GM12878 (cell line): ENCODE data around the gene SMARCA4. TPM values are rescaled to one million over a fixed set of nuclear protein-coding genes. Genes with fewer than 3 reads are reported as not detected.

ENCODE experiments used
- ATAC-seq: fragments of 200-7000 bp; cut with Tn5 transposase; 3 replicates; pipeline ENCODE4 v1.9.1; 2020; ENCODE audit warnings: mild to moderate bottlenecking, moderate library complexity
- BruUV-seq: library from RNA; stranded (reverse); fragments of 400-500 nt; replicated peaks from 2 replicates; lab custom pipeline; 2021; lab: Mats Ljungman, UMichigan
- CTCF ChIA-PET: fragments of 300-600 bp; sonication (Branson Sonifier 250); formaldehyde crosslinking; extraction: SDS; loops from one replicate; lab custom pipeline; 2021; ENCODE audit warnings: inconsistent platforms; lab: Yijun Ruan, JAX
- POLR2A ChIA-PET: fragments of 350-600 bp; formaldehyde crosslinking; extraction: SDS; loops from one replicate; lab custom pipeline; 2021; ENCODE audit warnings: inconsistent platforms; lab: Charles Lee
- RAD21 ChIA-PET: fragments of 300-600 bp; sonication (Branson Sonifier 250); formaldehyde crosslinking; loops from one replicate; lab custom pipeline; 2023; ENCODE audit warnings: antibody characterized with exemption; ENCODE audit not compliant: unreplicated experiment; lab: Charles Lee
- SMC1A ChIA-PET: fragments of 300-600 bp; sonication (Branson Sonifier 250); formaldehyde crosslinking; loops from one replicate; lab custom pipeline; 2023; ENCODE audit not compliant: unreplicated experiment, uncharacterized antibody; lab: Charles Lee
- DNase-seq: peaks from one replicate; pipeline ENCODE4 v3.0.0-alpha.2; 2011; ENCODE audit warnings: low read depth, low spot score
- FAIRE-seq: peaks from 3 replicates; lab custom pipeline; 2011; peaks lifted over from hg19 to GRCh38; lab: Jason Lieb, UNC
- H2AFZ ChIP-seq: 2 replicates; pipeline ENCODE4 v1.6.0; 2011; ENCODE audit warnings: low read depth, low read length, control low read depth; ENCODE audit not compliant: control insufficient read depth
- H3K27ac ChIP-seq: 2 replicates; pipeline ENCODE4 v1.5.1; 2011; ENCODE audit warnings: control low read depth; ENCODE audit not compliant: control insufficient read depth, insufficient read depth
- H3K27me3 ChIP-seq, 2 experiments: replicated peaks in 1 of 2; 2 replicates each; pipeline versions ENCODE4 v1.6.0 to v1.6.1; 2011; ENCODE audit warnings: low read length in 1 of 2; ENCODE audit not compliant: control insufficient read depth in 2 of 2, insufficient read depth in 2 of 2
- H3K36me3 ChIP-seq, 2 experiments: 2 replicates each; pipeline ENCODE4 v1.5.1; 2011; ENCODE audit warnings: low read length in 1 of 2; ENCODE audit not compliant: control insufficient read depth in 2 of 2, insufficient read depth in 2 of 2
- H3K4me1 ChIP-seq: 2 replicates; pipeline ENCODE4 v1.6.1; 2011; ENCODE audit warnings: mild to moderate bottlenecking, low read length, moderate library complexity, mixed read lengths; ENCODE audit not compliant: control insufficient read depth, insufficient read depth
- H3K4me2 ChIP-seq: 2 replicates; pipeline ENCODE4 v1.6.0; 2011; ENCODE audit warnings: control low read depth; ENCODE audit not compliant: control insufficient read depth, insufficient read depth
- H3K4me3 ChIP-seq: fragments of 200-600 bp; sonication (generic); 2 replicates; pipeline ENCODE4 v1.5.1; 2016
- H3K79me2 ChIP-seq: 2 replicates; pipeline ENCODE4 v1.6.0; 2011; ENCODE audit warnings: low read length; ENCODE audit not compliant: control insufficient read depth, insufficient read depth
- H3K9ac ChIP-seq: 2 replicates; pipeline ENCODE4 v1.8.0; 2011; ENCODE audit warnings: low read length, control low read depth, mixed read lengths; ENCODE audit not compliant: control insufficient read depth, insufficient read depth
- H3K9me3 ChIP-seq: replicated peaks from 3 replicates; pipeline ENCODE4 v1.5.1; 2011; ENCODE audit warnings: mild to moderate bottlenecking, low read length; ENCODE audit not compliant: control insufficient read depth, insufficient read depth
- H4K20me1 ChIP-seq: 2 replicates; pipeline ENCODE4 v1.6.0; 2011; ENCODE audit not compliant: control insufficient read depth, insufficient read depth
- ASH2L ChIP-seq: fragments of 300-600, 200-600 bp; sonication (generic); IDR thresholded peaks from 2 replicates; pipeline ENCODE4 v1.6.1; 2017; ENCODE audit warnings: low read depth, mild to moderate bottlenecking, borderline replicate concordance
- ATF3 ChIP-seq: IDR thresholded peaks from 2 replicates; pipeline ENCODE4 v1.6.1; 2011; ENCODE audit warnings: low read depth, mild to moderate bottlenecking, low read length, moderate library complexity, borderline replicate concordance; ENCODE audit errors: extremely low read depth
- BCL11A ChIP-seq: IDR thresholded peaks from 2 replicates; pipeline ENCODE4 v1.6.1; 2011; ENCODE audit warnings: low read depth, low read length
- CREM ChIP-seq: IDR thresholded peaks from 2 replicates; pipeline ENCODE4 v1.6.1; 2014; ENCODE audit warnings: antibody characterized with exemption, low read depth
- FOXM1 ChIP-seq: IDR thresholded peaks from 2 replicates; pipeline ENCODE4 v1.6.1; 2012; ENCODE audit warnings: low read depth, mild to moderate bottlenecking, inconsistent platforms, low read length, moderate library complexity
- POLR2AphosphoS2 ChIP-seq: IDR thresholded peaks from 2 replicates; pipeline ENCODE4 v1.6.1; 2011; ENCODE audit warnings: low read depth, mild to moderate bottlenecking, low read length, improper control_type of control experiment, moderate library complexity
- POLR2AphosphoS5 ChIP-seq: IDR thresholded peaks from 2 replicates; pipeline ENCODE4 v1.6.1; 2011; ENCODE audit warnings: mild to moderate bottlenecking, low read length, inconsistent platforms
- SREBF2 ChIP-seq: IDR thresholded peaks from 2 replicates; pipeline ENCODE4 v1.6.1; 2012; ENCODE audit warnings: mild to moderate bottlenecking, low read length
- TCF12 ChIP-seq: IDR thresholded peaks from 2 replicates; pipeline ENCODE4 v1.6.1; 2011; ENCODE audit warnings: low read depth, mild to moderate bottlenecking, low read length
- WRNIP1 ChIP-seq: IDR thresholded peaks from 2 replicates; pipeline ENCODE4 v1.6.1; 2011; ENCODE audit warnings: low read depth, low read length, improper control_type of control experiment, borderline replicate concordance
- ZBTB4 ChIP-seq: fragments of 450-650 bp; formaldehyde crosslinking; IDR thresholded peaks from 2 replicates; pipeline ENCODE4 v1.4.0; 2022; ENCODE audit warnings: mild to moderate bottlenecking, moderate library complexity
- WGBS: methylation state at CpG from one replicate; pipeline ENCODE4 v1.1.6; 2016; ENCODE audit warnings: low lambda C conversion rate; ENCODE audit not compliant: insufficient replicate concordance, insufficient coverage; ENCODE audit errors: missing lambda C conversion rate; 5-methylcytosine and 5-hydroxymethylcytosine counted together
- in situ Hi-C: fragments of 300-500 bp; cut with MboI; formaldehyde crosslinking; loops from 9 replicates; pipeline ENCODE4 v1.14.3; 2018; ENCODE audit warnings: mixed read lengths
- intact Hi-C: fragments of 100-400 bp; cut with micrococcal nuclease; formaldehyde crosslinking; loops from one replicate; pipeline ENCODE4 v1.14.2; 2022; ENCODE audit not compliant: unreplicated experiment
- polyA plus RNA-seq, 11 experiments: library from polyadenylated mRNA; depleted of rRNA in 4 of 11; unstranded in 6 of 11; stranded (reverse) in 5 of 11; fragments of >200 nt; fragmentation: Nextera tagmentation in 4 of 11; fragmentation: Illumina TruSeq in 1 of 11; extraction: Ambion mirVana in 4 of 11; extraction: Trizol in 1 of 11; gene quantifications; 1 replicate in 1 of 11; 2 replicates in 10 of 11; pipeline versions ENCODE4 v1.2.1 to v1.2.3, GENCODE V29; 2011 to 2016; ENCODE audit warnings: inconsistent platforms in 2 of 11, missing spikeins in 2 of 11, low read depth in 1 of 11
- total RNA-seq, 4 experiments: library from RNA; depleted of rRNA in 3 of 4; stranded (reverse); fragments of >200 nt in 3 of 4; fragmentation: Illumina TruSeq in 1 of 4; extraction: Trizol in 1 of 4; gene quantifications; 2 replicates each; pipeline versions ENCODE4 v1.2.1 to v1.2.3, GENCODE V29; 2013 to 2021
- TF ChIP-seq, protein P1 (sequence below): fragments of 450-650 bp; IDR thresholded peaks from 2 replicates; pipeline ENCODE4 v1.6.1; 2018; ENCODE audit warnings: borderline replicate concordance, mild to moderate bottlenecking; ENCODE audit not compliant: partially characterized antibody

The SMARCA4 gene
- total and polyA plus RNA-seq, 10 of the 15 experiments (the other 5 are each of a cell fraction or from before 2014, with no cell fraction given), result 22.4 to 175 (median 57.4) TPM

- intact Hi-C loops (loop anchor here (10.0 kb wide), 2 partner anchors 384 to 1686 kb away; partner anchors contain the start of gene DNM2), in situ Hi-C loops (no loop called here)
- no peaks in the 10 kb centered on the region; the same call in none of the 2 replicates for H4K20me1 ChIP-seq
- H2AFZ ChIP-seq, result no peak overlapping the region
- no TSS peak for BruUV-seq
- WGBS, result 97% methylated on average over 2 of the region's 2 CpGs
- ChIA-PET RAD21 (no interaction called here), SMC1A (no interaction called here), POLR2A (no interaction called here), CTCF (no interaction called here)
- H3K9me3 ChIP-seq, result no peaks in the 10 kb centered on the region
- peaks cover 27% of the 10 kb centered on the region for H3K4me1 ChIP-seq
- H3K27me3 ChIP-seq, result no peaks in the 10 kb centered on the region
- H3K4me2 ChIP-seq, result no peak overlapping the region
- H3K4me3 ChIP-seq, result no peak overlapping the region
- H3K36me3 ChIP-seq, result peaks cover 12 to 36% of the 10 kb centered on the region in 2 experiments
- no peak for ATAC-seq
- no peak for TF ChIP-seq ZBTB4
- no peak for TF ChIP-seq POLR2AphosphoS2
- TF ChIP-seq, protein P1, sequence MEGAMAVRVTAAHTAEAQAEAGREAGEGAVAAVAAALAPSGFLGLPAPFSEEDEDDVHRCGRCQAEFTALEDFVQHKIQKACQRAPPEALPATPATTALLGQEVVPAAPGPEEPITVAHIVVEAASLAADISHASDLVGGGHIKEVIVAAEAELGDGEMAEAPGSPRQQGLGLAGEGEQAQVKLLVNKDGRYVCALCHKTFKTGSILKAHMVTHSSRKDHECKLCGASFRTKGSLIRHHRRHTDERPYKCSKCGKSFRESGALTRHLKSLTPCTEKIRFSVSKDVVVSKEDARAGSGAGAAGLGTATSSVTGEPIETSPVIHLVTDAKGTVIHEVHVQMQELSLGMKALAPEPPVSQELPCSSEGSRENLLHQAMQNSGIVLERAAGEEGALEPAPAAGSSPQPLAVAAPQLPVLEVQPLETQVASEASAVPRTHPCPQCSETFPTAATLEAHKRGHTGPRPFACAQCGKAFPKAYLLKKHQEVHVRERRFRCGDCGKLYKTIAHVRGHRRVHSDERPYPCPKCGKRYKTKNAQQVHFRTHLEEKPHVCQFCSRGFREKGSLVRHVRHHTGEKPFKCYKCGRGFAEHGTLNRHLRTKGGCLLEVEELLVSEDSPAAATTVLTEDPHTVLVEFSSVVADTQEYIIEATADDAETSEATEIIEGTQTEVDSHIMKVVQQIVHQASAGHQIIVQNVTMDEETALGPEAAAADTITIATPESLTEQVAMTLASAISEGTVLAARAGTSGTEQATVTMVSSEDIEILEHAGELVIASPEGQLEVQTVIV, result no peak
- no peak for TF ChIP-seq ASH2L
- no peak for TF ChIP-seq BCL11A
- no peak for TF ChIP-seq ATF3
- no peak for TF ChIP-seq SREBF2
- TF ChIP-seq POLR2AphosphoS5, result no peak
- TF ChIP-seq TCF12, result no peak
- TF ChIP-seq FOXM1, result no peak
- TF ChIP-seq WRNIP1, result no peak
- no peak for TF ChIP-seq CREM
- DNase-seq, result no peak
- no peak for FAIRE-seq
- no peak overlapping the region for H3K9ac ChIP-seq
- H3K27ac ChIP-seq, result no peak overlapping the region
- H3K79me2 ChIP-seq, result peaks cover 55% of the 10 kb centered on the region
These were observed 137.5 kb downstream of the SMARCA4 start for GRCh38 chr19:11098327-11098726.
